Nephron (organoid): ENCODE measurements around the gene ZNRF2.
A peak's percentile ranks its signal among the peaks of the same experiment; 100 is the strongest.

Experiments
- H3K27ac Mint-ChIP-seq, 3 experiments: 2 replicates each; pipeline ENCODE4 v1.8.0; 2020; ENCODE audit warnings: mixed read lengths in 3 of 3, mild to moderate bottlenecking in 2 of 3, moderate library complexity in 1 of 3
- H3K27me3 Mint-ChIP-seq: 2 replicates; pipeline ENCODE4 v1.8.0; 2021; ENCODE audit warnings: low read depth, mild to moderate bottlenecking, moderate library complexity, mixed read lengths
- H3K36me3 Mint-ChIP-seq: 2 replicates; pipeline ENCODE4 v1.8.0; 2020; ENCODE audit warnings: low read depth, mixed read lengths
- H3K4me1 Mint-ChIP-seq: 2 replicates; pipeline ENCODE4 v1.8.0; 2020; ENCODE audit warnings: mixed read lengths
- H3K4me3 Mint-ChIP-seq, 3 experiments: 2 replicates each; pipeline ENCODE4 v1.8.0; 2020; ENCODE audit warnings: mild to moderate bottlenecking in 3 of 3, mixed read lengths in 3 of 3, moderate library complexity in 2 of 3
- H3K9me3 Mint-ChIP-seq: 2 replicates; pipeline ENCODE4 v1.8.0; 2020; ENCODE audit warnings: mixed read lengths
- CTCF ChIP-seq, 3 experiments: fragments of 200-600 bp; sonication (generic); IDR thresholded peaks; one replicate each; pipeline ENCODE4 v1.5.0; 2021; ENCODE audit warnings: antibody characterized with exemption in 3 of 3; ENCODE audit not compliant: unreplicated experiment in 3 of 3

ZNRF2 gene

GRCh38 chr7:30412782-30413504, 128.5 kb downstream of the ZNRF2 start:
- Mint-ChIP-seq H3K4me3 (no peak overlapping the region), H3K27me3 (no peaks in the 10 kb centered on the region), H3K36me3 (peaks cover 10% of the 10 kb centered on the region), H3K9me3 (peaks cover 12% of the 10 kb centered on the region), H3K27ac (peak overlapping the region in 1 of 3 experiments; percentile 20), H3K4me1 (peaks cover 16% of the 10 kb centered on the region)
- TF ChIP-seq CTCF (IDR thresholded peaks at IDR 0.05; ENCODE audit: unreplicated experiment in 3 of 3): peak; percentile 45 to 57 (median 51)

- TF ChIP-seq CTCF (IDR thresholded peaks at IDR 0.05; ENCODE audit: unreplicated experiment in 3 of 3): no peak
- Mint-ChIP-seq H3K9me3 (peaks cover 12% of the 10 kb centered on the region), H3K4me3 (no peak overlapping the region), H3K27ac (no peak overlapping the region), H3K36me3 (peaks cover 10% of the 10 kb centered on the region), H3K27me3 (no peaks in the 10 kb centered on the region), H3K4me1 (peaks cover 16% of the 10 kb centered on the region)
Measured at GRCh38 chr7:30413864-30414263, 129.5 kb downstream of the ZNRF2 start.
